SK-N-SH (cell line): ENCODE results near the gene HEXA. TPM values are rescaled to one million over a fixed set of nuclear protein-coding genes. Genes with fewer than 3 reads are reported as not detected.
"Not testable (repeated sequence)": the region's sequence is repeated elsewhere in the genome, so short reads cannot be mapped to it uniquely, and the experiment has no call there.

Experiments used
- CTCF ChIA-PET: fragments of 300-600, 350-600 bp; formaldehyde crosslinking; extraction: SDS; loops from one replicate; lab custom pipeline; 2021; lab: Yijun Ruan, JAX
- POLR2A ChIA-PET: fragments of 350-600 bp; sonication (Branson Sonifier 250); formaldehyde crosslinking; extraction: SDS; loops from one replicate; lab custom pipeline; 2020; ENCODE audit warnings: antibody characterized with exemption, inconsistent platforms; lab: Yijun Ruan, JAX
- DNase-seq: peaks from one replicate; pipeline ENCODE4 v3.0.0; 2012
- H2AFZ ChIP-seq: fragments of 200-600 bp; sonication (generic); 2 replicates; pipeline ENCODE4 v1.8.1; 2016; ENCODE audit warnings: antibody characterized with exemption, mild to moderate bottlenecking, low read depth
- H3F3A ChIP-seq: fragments of 200-600 bp; sonication (generic); replicated peaks from 2 replicates; pipeline ENCODE3; 2016; ENCODE audit warnings: antibody characterized with exemption, mild to moderate bottlenecking; ENCODE audit not compliant: insufficient read depth
- H3K27ac ChIP-seq, 2 experiments: fragments of 200-500 bp in 1 of 2; fragments of 200-600 bp in 1 of 2; sonication (Bioruptor generic) in 1 of 2; sonication (generic), shearing (Covaris generic) in 1 of 2; 2 replicates each; pipeline versions ENCODE4 v1.5.1 to v1.6.1; 2014 to 2016; ENCODE audit warnings: low read depth in 2 of 2, inconsistent platforms in 1 of 2, low read length in 1 of 2, mild to moderate bottlenecking in 1 of 2, mixed read lengths in 1 of 2
- H3K27me3 ChIP-seq: fragments of 200-600 bp; sonication (generic), shearing (Covaris generic); 2 replicates; pipeline ENCODE4 v1.6.1; 2016; ENCODE audit warnings: mixed run types; ENCODE audit not compliant: insufficient read depth
- H3K36me3 ChIP-seq, 2 experiments: fragments of 200-500 bp in 1 of 2; fragments of 200-600 bp in 1 of 2; sonication (Bioruptor generic) in 1 of 2; sonication (generic) in 1 of 2; replicated peaks in 1 of 2; 2 replicates each; pipeline versions ENCODE3 to v1.5.1; 2014 to 2016; ENCODE audit warnings: low read length in 1 of 2, mild to moderate bottlenecking in 1 of 2; ENCODE audit not compliant: insufficient read depth in 2 of 2, control insufficient read depth in 1 of 2
- H3K4me1 ChIP-seq, 2 experiments: fragments of 200-500 bp in 1 of 2; fragments of 200-600 bp in 1 of 2; sonication (Bioruptor generic) in 1 of 2; sonication (generic), shearing (Covaris generic) in 1 of 2; 2 replicates each; pipeline versions ENCODE4 v1.5.1 to v1.6.1; 2014 to 2016; ENCODE audit warnings: low read depth in 1 of 2, low read length in 1 of 2, mixed run types in 1 of 2; ENCODE audit not compliant: insufficient read depth in 2 of 2, control insufficient read depth in 1 of 2
- H3K4me2 ChIP-seq: fragments of 200-600 bp; sonication (generic), shearing (Covaris generic); 2 replicates; pipeline ENCODE4 v1.6.1; 2017; ENCODE audit warnings: mixed run types
- H3K4me3 ChIP-seq, 2 experiments: fragments of 200-500 bp in 1 of 2; fragments of 200-600 bp in 1 of 2; sonication (Bioruptor generic) in 1 of 2; sonication (generic), shearing (Covaris generic) in 1 of 2; 2 replicates each; pipeline versions ENCODE4 v1.5.1 to v1.8.1; 2014 to 2016; ENCODE audit warnings: low read depth in 2 of 2, inconsistent platforms in 1 of 2, low read length in 1 of 2, mild to moderate bottlenecking in 1 of 2, mixed read lengths in 1 of 2, moderate library complexity in 1 of 2
- H3K79me2 ChIP-seq: fragments of 200-600 bp; sonication (generic); 2 replicates; pipeline ENCODE4 v1.8.1; 2017; ENCODE audit warnings: mild to moderate bottlenecking; ENCODE audit not compliant: insufficient read depth
- H3K9ac ChIP-seq: fragments of 200-600 bp; sonication (generic); 2 replicates; pipeline ENCODE4 v1.6.1; 2017; ENCODE audit warnings: mixed run types
- H3K9me2 ChIP-seq: fragments of 200-600 bp; sonication (generic); 2 replicates; pipeline ENCODE4 v1.6.1; 2017; ENCODE audit warnings: mixed run types
- H3K9me3 ChIP-seq: fragments of 200-600 bp; sonication (generic); 2 replicates; pipeline ENCODE4 v1.6.1; 2017; ENCODE audit warnings: mixed run types, mild to moderate bottlenecking, moderate library complexity
- H4K20me1 ChIP-seq: fragments of 200-600 bp; sonication (generic); 2 replicates; pipeline ENCODE4 v1.6.1; 2017; ENCODE audit warnings: mild to moderate bottlenecking, mixed run types; ENCODE audit not compliant: insufficient read depth
- CHD2 ChIP-seq: fragments of 150-350 bp; IDR thresholded peaks from 2 replicates; pipeline ENCODE4 v1.6.1; 2018; ENCODE audit warnings: low read length; ENCODE audit not compliant: partially characterized antibody
- CTCF ChIP-seq: fragments of 200-600 bp; sonication (generic); IDR thresholded peaks from 2 replicates; pipeline ENCODE4 v1.6.1; 2017; ENCODE audit warnings: antibody characterized with exemption, mild to moderate bottlenecking, moderate library complexity
- EP300 ChIP-seq, 2 experiments: IDR thresholded peaks; 2 replicates each; pipeline versions ENCODE4 v1.4.0 to v1.6.1; 2012; ENCODE audit warnings: borderline replicate concordance in 1 of 2, low read depth in 1 of 2, low read length in 1 of 2
- GABPA ChIP-seq: IDR thresholded peaks from 2 replicates; pipeline ENCODE4 v1.4.0; 2012; ENCODE audit warnings: low read depth, mild to moderate bottlenecking
- GATA2 ChIP-seq: sonication (generic); formaldehyde crosslinking; IDR thresholded peaks from 2 replicates; pipeline ENCODE4 v1.5.0; 2020; ENCODE audit warnings: mild to moderate bottlenecking, missing genetic modification reagents
- IRF3 ChIP-seq: fragments of 150-350 bp; IDR thresholded peaks from 2 replicates; pipeline ENCODE4 v1.6.1; 2016; ENCODE audit warnings: mild to moderate bottlenecking, low read depth, low read length
- JUND ChIP-seq: IDR thresholded peaks from 2 replicates; pipeline ENCODE4 v1.4.0; 2012
- MAX ChIP-seq: IDR thresholded peaks from 2 replicates; pipeline ENCODE4 v1.4.0; 2012; ENCODE audit warnings: low read depth
- MEF2A ChIP-seq: IDR thresholded peaks from 2 replicates; pipeline ENCODE4 v1.4.0; 2012; ENCODE audit warnings: low read depth, borderline replicate concordance
- MXI1 ChIP-seq: IDR thresholded peaks from 2 replicates; pipeline ENCODE4 v1.6.1; 2012; ENCODE audit warnings: mild to moderate bottlenecking, low read depth, low read length, improper control_type of control experiment
- NFIC ChIP-seq: IDR thresholded peaks from 2 replicates; pipeline ENCODE4 v1.4.0; 2012; ENCODE audit warnings: borderline replicate concordance
- REST ChIP-seq: IDR thresholded peaks from 2 replicates; pipeline ENCODE4 v1.6.1; 2012; ENCODE audit warnings: mild to moderate bottlenecking, low read depth, low read length, moderate library complexity
- RFX5 ChIP-seq: IDR thresholded peaks from 2 replicates; pipeline ENCODE4 v1.6.1; 2012; ENCODE audit warnings: mild to moderate bottlenecking, improper control_type of control experiment, low read length
- SIN3A ChIP-seq: IDR thresholded peaks from 2 replicates; pipeline ENCODE4 v1.6.1; 2012; ENCODE audit warnings: low read depth, mild to moderate bottlenecking, low read length, moderate library complexity, borderline replicate concordance
- SMC3 ChIP-seq: IDR thresholded peaks from 2 replicates; pipeline ENCODE4 v1.6.1; 2012; ENCODE audit warnings: low read depth, low read length, improper control_type of control experiment
- TAF1 ChIP-seq: IDR thresholded peaks from 2 replicates; pipeline ENCODE4 v1.6.1; 2012; ENCODE audit warnings: low read depth, mild to moderate bottlenecking, low read length, moderate library complexity, borderline replicate concordance
- TCF12 ChIP-seq: IDR thresholded peaks from 2 replicates; pipeline ENCODE4 v1.4.0; 2012
- USF1 ChIP-seq: IDR thresholded peaks from 2 replicates; pipeline ENCODE4 v1.4.0; 2012; ENCODE audit warnings: low read depth, borderline replicate concordance
- YY1 ChIP-seq: IDR thresholded peaks from 2 replicates; pipeline ENCODE4 v1.4.0; 2012; ENCODE audit warnings: low read depth, mild to moderate bottlenecking
- ZBTB33 ChIP-seq: IDR thresholded peaks from 2 replicates; pipeline ENCODE4 v1.4.0; 2012; ENCODE audit warnings: low read depth, borderline replicate concordance
- WGBS: methylation state at CpG from one replicate; pipeline ENCODE4 v1.1.6; 2017; ENCODE audit warnings: low lambda C conversion rate; 5-methylcytosine and 5-hydroxymethylcytosine counted together
- polyA plus RNA-seq, 3 experiments: library from polyadenylated mRNA; depleted of rRNA; stranded (reverse); fragments of >200 nt; gene quantifications; 2 replicates each; pipeline ENCODE4 v1.2.3, GENCODE V29; 2012

Gene HEXA
- polyA plus RNA-seq, 1 of the 3 experiments (the other 2 are of a cell fraction), result 251 TPM

GRCh38 chr15:72379856-72380430, 4.1 kb upstream of the HEXA start:
- Histone ChIP-seq H3K27ac (no peak overlapping the region), H3K27me3 (peaks cover 27% of the 10 kb centered on the region; the same call in 1 of the 2 replicates), H3K4me2 (no peak overlapping the region), H3K4me3 (no peak overlapping the region), H3K9ac (no peak overlapping the region), H3K4me1 (peaks cover 2 to 7% of the 10 kb centered on the region in 2 experiments; a peak in 3 of 4 replicates), H3K36me3 (no peaks in the 10 kb centered on the region), H3K79me2 (peaks cover 7% of the 10 kb centered on the region), H3F3A (peaks cover 11% of the 10 kb centered on the region), H3K9me3 (no peaks in the 10 kb centered on the region), H4K20me1 (no peaks in the 10 kb centered on the region), H2AFZ (no peak overlapping the region), H3K9me2 (no peaks in the 10 kb centered on the region)
- DNase-seq, result no peak
- CTCF ChIA-PET, result no interaction called here
- TF ChIP-seq USF1 (no peak), RFX5 (no peak), REST (no peak), CHD2 (no peak), GATA2 (CRISPR knock-in tag) (no peak), GABPA (no peak), ZBTB33 (no peak), MAX (no peak), TAF1 (no peak), SMC3 (no peak), YY1 (no peak), JUND (no peak), MEF2A (no peak), IRF3 (no peak), MXI1 (no peak), CTCF (no peak), EP300 (IDR thresholded peaks at IDR 0.05; ENCODE audit: borderline replicate concordance in 1 of 2, low read depth in 1 of 2, low read length in 1 of 2) (no peak), TCF12 (no peak), NFIC (no peak), SIN3A (no peak)
- POLR2A ChIA-PET, result no interaction called here
- 2% methylated on average over 2 of the region's 2 CpGs for WGBS

GRCh38 chr15:72379106-72379505, 3.3 kb upstream of the HEXA start:
- H4K20me1 ChIP-seq, DNase-seq, H3K36me3 ChIP-seq, H3K9ac ChIP-seq, H3K4me3 ChIP-seq, H3K4me2 ChIP-seq, POLR2A ChIA-PET, H3K9me2 ChIP-seq, CTCF ChIA-PET, H2AFZ ChIP-seq, H3K9me3 ChIP-seq, H3K27ac ChIP-seq: not testable (repeated sequence)
- peaks cover 11% of the 10 kb centered on the region for H3F3A ChIP-seq
- peaks cover 7 to 11% of the 10 kb centered on the region in 2 experiments; a peak in 3 of 4 replicates for H3K4me1 ChIP-seq
- H3K27me3 ChIP-seq, result peaks cover 18% of the 10 kb centered on the region; the same call in 1 of the 2 replicates
- H3K79me2 ChIP-seq, result peaks cover 15% of the 10 kb centered on the region
- 62% methylated on average over 3 of the region's 3 CpGs for WGBS
